Naive thymus-derived CD8-positive, alpha-beta T cell (primary cell): ENCODE results near the gene ARPC1A. TPM values are rescaled to one million over a fixed set of nuclear protein-coding genes. Genes with fewer than 3 reads are reported as not detected.
A peak's percentile ranks its signal among the peaks of the same experiment; 100 is the strongest.
"Not testable (repeated sequence)": the region's sequence is repeated elsewhere in the genome, so short reads cannot be mapped to it uniquely, and the experiment has no call there.

Source experiments
- ATAC-seq, 2 donors: fragments of 150-1000 bp; cut with Tn5 transposase in 1 of 2; sonication (Bioruptor Pico), chemical (Tn5 transposase) in 1 of 2; 1 replicate in 1 of 2; 2 replicates in 1 of 2; pipeline ENCODE4 v1.10.0; 2021; ENCODE audit warnings: mild to moderate bottlenecking in 2 of 2, moderate library complexity in 2 of 2
- POLR2A ChIA-PET: fragments of 350-600 bp; sonication (Branson Sonifier 250); formaldehyde crosslinking; loops from one replicate; lab custom pipeline; 2021; ENCODE audit warnings: antibody characterized with exemption; lab: Charles Lee
- DNase-seq, 10 donors: peaks; one replicate each; pipeline versions ENCODE4 v3.0.0 to v3.0.0-alpha.2; 2020 to 2022
- H3K27ac Mint-ChIP-seq, 10 donors: one replicate each; pipeline ENCODE4 v1.8.0; 2020 to 2022; ENCODE audit warnings: mild to moderate bottlenecking in 10 of 10, mixed read lengths in 10 of 10, moderate library complexity in 4 of 10, inconsistent platforms in 1 of 10
- H3K27me3 Mint-ChIP-seq, 5 donors: one replicate each; pipeline ENCODE4 v1.8.0; 2021 to 2022; ENCODE audit warnings: mixed read lengths in 5 of 5
- H3K36me3 Mint-ChIP-seq, 3 donors: one replicate each; pipeline ENCODE4 v1.8.0; 2020 to 2022; ENCODE audit warnings: mixed read lengths in 3 of 3, mild to moderate bottlenecking in 2 of 3, inconsistent platforms in 1 of 3
- H3K4me1 Mint-ChIP-seq, 4 donors: one replicate each; pipeline ENCODE4 v1.8.0; 2021 to 2022; ENCODE audit warnings: mixed read lengths in 4 of 4
- H3K4me3 Mint-ChIP-seq, 10 donors: one replicate each; pipeline ENCODE4 v1.8.0; 2020 to 2022; ENCODE audit warnings: mild to moderate bottlenecking in 10 of 10, mixed read lengths in 10 of 10, moderate library complexity in 6 of 10, inconsistent platforms in 1 of 10
- H3K9me3 Mint-ChIP-seq, 9 donors: one replicate each; pipeline ENCODE4 v1.8.0; 2020 to 2022; ENCODE audit warnings: mixed read lengths in 9 of 9, mild to moderate bottlenecking in 3 of 9, inconsistent platforms in 1 of 9, moderate library complexity in 1 of 9
- polyA plus RNA-seq, 3 donors: library from polyadenylated mRNA; unstranded; fragments of 300-500 nt; fragmentation: Illumina TruSeq; gene quantifications; one replicate each; pipeline ENCODE4 v1.2.3, GENCODE V29; 2021
- total RNA-seq, 8 experiments: library from RNA in 2 of 8; stranded (reverse) in 2 of 8; gene quantifications; one replicate each; pipeline ENCODE4 v1.2.3 and lab custom pipeline; 2021 to 2026

Gene ARPC1A
- total and polyA plus RNA-seq, 5 experiments from 2014 or later = 42.7 to 74.8 (median 47.2) TPM

DNA sequence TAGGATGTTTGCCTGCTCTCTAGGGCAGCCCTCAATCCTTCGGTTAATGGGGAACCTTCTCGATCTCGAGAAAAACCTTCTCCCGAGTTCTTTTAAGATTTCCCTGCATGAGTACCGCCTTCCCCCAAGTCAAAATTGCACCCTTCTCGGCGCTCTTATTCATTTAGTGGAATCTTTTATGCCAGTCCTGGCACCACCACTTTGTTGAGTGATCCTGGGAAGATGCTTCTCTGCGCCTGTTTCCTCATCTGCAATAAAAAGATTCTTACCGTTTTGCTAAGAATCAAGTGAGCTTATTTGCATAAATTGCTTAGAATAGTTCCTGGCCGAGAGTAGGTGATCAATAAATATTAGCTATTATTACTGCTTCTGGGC lies 697 bp downstream of the ARPC1A start:
- H3K27me3 Mint-ChIP-seq = peaks cover 0 to 3% (median 0%) of the 10 kb centered on the region in 5 donors
- H3K9me3 Mint-ChIP-seq = no peaks in the 10 kb centered on the region
- H3K4me1 Mint-ChIP-seq = peaks cover 20 to 51% (median 48%) of the 10 kb centered on the region in 4 donors
- no peak for DNase-seq
- peak overlapping the region; percentile 87 to 97 (median 92) for H3K4me3 Mint-ChIP-seq
- POLR2A ChIA-PET = interaction anchor here (0.7 to 1.4 kb wide), 5 partner anchors 20 to 442 kb away, joined by 3 to 4 read pairs (median 3); partner anchors contain the start of genes BUD31 and PDAP1
- H3K36me3 Mint-ChIP-seq = peaks cover 0 to 5% (median 0%) of the 10 kb centered on the region in 3 donors
- no peak for ATAC-seq
- peak overlapping the region; percentile 78 to 97 (median 94) for H3K27ac Mint-ChIP-seq

DNA sequence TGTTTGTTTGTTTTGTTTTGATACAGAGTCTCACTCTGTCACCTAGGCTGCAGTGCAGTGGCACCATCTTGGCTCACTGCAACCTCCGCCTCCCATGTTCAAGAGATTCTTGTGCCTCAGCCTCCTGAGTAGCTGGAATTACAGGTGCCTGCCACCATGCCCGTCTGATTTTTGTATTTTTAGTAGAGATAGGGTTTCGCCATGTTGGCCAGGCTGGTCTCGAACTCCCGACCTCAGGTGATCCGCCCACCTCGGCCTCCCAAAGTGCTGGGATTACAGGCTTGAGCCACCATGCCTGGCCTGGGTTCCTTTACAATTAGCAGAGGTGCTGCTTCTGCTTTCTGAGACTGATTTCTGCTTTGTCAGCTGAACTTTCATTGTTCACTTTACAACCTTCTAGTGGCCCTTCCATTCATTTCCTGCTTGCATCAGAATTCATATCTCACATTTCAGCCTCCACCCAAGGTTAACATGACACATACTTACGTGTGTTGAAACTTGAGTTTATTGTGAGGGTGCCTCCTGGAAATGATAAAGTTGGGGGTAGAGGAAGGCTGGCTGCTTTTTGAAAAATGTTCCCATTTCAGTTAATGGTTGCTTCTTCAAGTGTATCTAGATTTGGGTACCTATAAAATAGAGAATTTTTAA lies 4.7 kb downstream of the ARPC1A start:
- H3K27me3 Mint-ChIP-seq, DNase-seq, H3K9me3 Mint-ChIP-seq, ATAC-seq: not testable (repeated sequence)
- POLR2A ChIA-PET = interaction anchor here (0.5 kb wide), 1 partner anchor 1240 kb away, joined by 3 read pairs; no protein-coding TSS in a partner anchor
- H3K4me3 Mint-ChIP-seq = peak overlapping the region in 6 of 10 donors; percentile 2 to 58 (median 36)
- H3K27ac Mint-ChIP-seq = peak overlapping the region in 7 of 10 donors; percentile 14 to 56 (median 43)
- H3K4me1 Mint-ChIP-seq = peaks cover 25 to 70% (median 55%) of the 10 kb centered on the region in 4 donors
- H3K36me3 Mint-ChIP-seq = peaks cover 0 to 37% (median 8%) of the 10 kb centered on the region in 3 donors

DNA sequence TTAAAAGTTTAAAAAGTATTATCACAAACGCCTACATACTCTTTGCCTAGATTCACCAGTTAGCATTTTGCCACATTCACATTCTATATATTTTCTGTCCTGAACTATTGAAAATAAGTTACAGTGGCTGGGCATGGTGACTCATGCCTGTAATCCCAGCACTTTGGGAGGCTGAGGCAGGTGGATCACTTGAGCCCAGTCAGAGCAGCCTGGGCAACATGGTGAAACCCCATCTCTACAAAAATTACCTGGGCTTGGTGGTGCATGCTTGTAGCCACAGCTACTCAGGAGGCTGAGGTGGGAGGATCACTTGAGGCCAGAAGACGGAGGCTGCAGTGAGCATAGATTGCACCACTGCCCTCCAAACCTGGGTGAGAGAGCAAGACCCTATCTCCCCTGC lies 5.3 kb downstream of the ARPC1A start:
- POLR2A ChIA-PET = no interaction called here
- Mint-ChIP-seq H3K4me3 (no peak overlapping the region), H3K4me1 (peaks cover 25 to 69% (median 55%) of the 10 kb centered on the region in 4 donors), H3K36me3 (peaks cover 0 to 43% (median 8%) of the 10 kb centered on the region in 3 donors), H3K9me3 (no peaks in the 10 kb centered on the region), H3K27ac (peak overlapping the region in 2 of 10 donors; percentile 14 to 23), H3K27me3 (no peaks in the 10 kb centered on the region)
- ATAC-seq (no peak), DNase-seq (no peak)

DNA sequence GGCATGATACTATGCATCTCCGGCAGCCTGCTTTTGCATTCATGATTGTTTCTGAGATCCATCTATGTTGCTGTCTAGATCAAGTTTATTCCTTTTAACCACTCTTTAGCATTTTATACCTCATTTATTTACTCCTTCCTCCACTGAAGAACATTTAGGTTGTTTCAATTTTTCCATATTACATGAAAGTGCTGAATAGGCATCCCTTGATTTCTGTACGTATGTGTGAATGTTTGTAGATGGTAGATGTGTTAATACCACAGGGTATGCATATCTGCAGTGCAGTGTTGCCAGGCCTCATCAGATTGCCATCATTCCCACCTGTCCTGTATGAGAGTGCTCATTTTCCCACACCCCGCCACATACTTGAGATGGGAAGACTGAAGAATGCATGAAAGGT lies 13.9 kb downstream of the ARPC1A start:
- ATAC-seq (no peak), DNase-seq (no peak)
- Mint-ChIP-seq H3K27ac (peak overlapping the region in 3 of 10 donors; percentile 6 to 19 (median 19)), H3K4me1 (peaks cover 0 to 9% (median 2%) of the 10 kb centered on the region in 4 donors), H3K27me3 (no peaks in the 10 kb centered on the region), H3K4me3 (no peak overlapping the region), H3K36me3 (peaks cover 0 to 93% (median 38%) of the 10 kb centered on the region in 3 donors), H3K9me3 (no peaks in the 10 kb centered on the region)
- POLR2A ChIA-PET = no interaction called here

DNA sequence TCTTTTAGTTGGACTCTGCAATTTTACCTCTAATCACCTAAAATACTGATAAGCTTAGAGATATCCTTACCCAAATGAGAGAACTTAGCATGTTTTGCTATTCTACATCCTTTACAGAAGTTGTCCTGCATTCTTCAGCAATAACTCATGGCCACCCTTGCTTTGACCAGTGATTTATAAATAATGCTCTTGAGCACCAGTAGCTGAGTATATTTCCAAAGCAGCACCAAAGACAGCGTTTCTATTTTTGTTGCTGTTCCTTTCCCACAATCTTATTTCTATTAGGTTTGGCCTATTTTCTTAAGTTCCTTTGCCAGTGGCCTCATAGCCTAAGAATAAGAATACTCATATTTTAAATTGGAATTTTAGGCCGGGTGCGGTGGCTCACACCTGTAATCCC lies 15.0 kb downstream of the ARPC1A start:
- no peak overlapping the region for H3K27ac Mint-ChIP-seq
- POLR2A ChIA-PET = interaction anchor here (0.9 kb wide), 1 partner anchor 164 kb away, joined by 3 read pairs; no protein-coding TSS in a partner anchor
- no peaks in the 10 kb centered on the region for H3K27me3 Mint-ChIP-seq
- ATAC-seq (no peak), DNase-seq (no peak)
- H3K36me3 Mint-ChIP-seq = peaks cover 0 to 92% (median 36%) of the 10 kb centered on the region in 3 donors
- H3K9me3 Mint-ChIP-seq = no peaks in the 10 kb centered on the region
- H3K4me3 Mint-ChIP-seq = no peak overlapping the region
- H3K4me1 Mint-ChIP-seq = peaks cover 0 to 5% (median 2%) of the 10 kb centered on the region in 4 donors

DNA sequence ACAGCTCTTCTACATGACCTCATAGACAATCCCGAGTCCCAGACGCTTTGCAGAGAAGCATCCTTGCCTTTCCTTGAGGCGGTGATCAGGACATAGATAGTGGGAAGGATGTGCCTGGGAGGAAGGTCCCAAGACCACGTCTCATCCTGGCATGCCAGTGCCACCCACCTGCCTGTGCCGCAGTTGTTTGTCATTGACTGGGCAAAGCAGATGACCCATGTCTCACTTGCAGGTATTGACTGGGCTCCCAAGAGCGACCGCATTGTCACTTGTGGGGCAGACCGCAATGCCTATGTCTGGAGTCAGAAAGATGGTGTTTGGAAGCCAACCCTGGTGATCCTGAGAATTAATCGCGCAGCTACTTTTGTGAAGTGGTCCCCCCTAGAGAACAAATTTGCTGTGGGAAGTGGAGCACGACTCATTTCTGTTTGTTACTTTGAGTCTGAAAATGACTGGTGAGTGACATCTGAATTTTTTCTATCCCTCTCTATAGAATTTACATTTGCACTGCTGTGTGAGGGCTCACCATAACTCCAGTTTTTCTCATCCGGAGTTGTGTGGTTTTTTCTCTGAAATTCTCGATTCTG lies 18.5 kb downstream of the ARPC1A start:
- peaks cover 0 to 90% (median 31%) of the 10 kb centered on the region in 3 donors for H3K36me3 Mint-ChIP-seq
- DNase-seq (no peak), ATAC-seq (no peak)
- no peaks in the 10 kb centered on the region for H3K27me3 Mint-ChIP-seq
- H3K27ac Mint-ChIP-seq = peak overlapping the region in 3 of 10 donors; percentile 13 to 28 (median 24)
- no peak overlapping the region for H3K4me3 Mint-ChIP-seq
- POLR2A ChIA-PET = interaction anchor here (0.6 kb wide), 2 partner anchors 30 to 58 kb away, joined by 3 to 5 read pairs; no protein-coding TSS in a partner anchor
- H3K9me3 Mint-ChIP-seq = no peaks in the 10 kb centered on the region
- peaks cover 0 to 5% (median 2%) of the 10 kb centered on the region in 4 donors for H3K4me1 Mint-ChIP-seq

DNA sequence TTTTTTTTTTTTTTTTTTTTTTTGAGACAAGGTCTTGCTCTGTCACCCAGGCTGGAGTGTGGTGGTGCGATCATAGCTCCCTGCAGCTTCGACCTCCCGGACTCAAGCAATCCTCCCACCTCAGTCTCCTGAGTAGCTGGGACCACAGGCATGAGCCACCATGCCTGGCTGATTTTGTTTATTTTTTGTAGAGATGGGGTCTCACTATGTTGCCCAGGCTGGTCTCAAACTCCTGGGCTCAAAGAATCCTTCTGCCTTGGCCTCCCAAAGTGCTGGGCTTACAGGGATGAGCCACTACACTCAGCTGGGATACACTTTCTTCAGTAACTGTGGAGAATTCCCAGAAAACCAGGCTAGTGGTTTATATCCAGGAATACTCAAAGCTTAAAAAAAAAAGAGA lies 24.9 kb downstream of the ARPC1A start:
- H3K9me3 Mint-ChIP-seq, ATAC-seq, H3K27me3 Mint-ChIP-seq, H3K4me1 Mint-ChIP-seq, POLR2A ChIA-PET, DNase-seq, H3K4me3 Mint-ChIP-seq: not testable (repeated sequence)
- Mint-ChIP-seq H3K27ac (peak overlapping the region in 7 of 10 donors; percentile 5 to 81 (median 40)), H3K36me3 (peaks cover 0 to 86% (median 13%) of the 10 kb centered on the region in 3 donors)

DNA sequence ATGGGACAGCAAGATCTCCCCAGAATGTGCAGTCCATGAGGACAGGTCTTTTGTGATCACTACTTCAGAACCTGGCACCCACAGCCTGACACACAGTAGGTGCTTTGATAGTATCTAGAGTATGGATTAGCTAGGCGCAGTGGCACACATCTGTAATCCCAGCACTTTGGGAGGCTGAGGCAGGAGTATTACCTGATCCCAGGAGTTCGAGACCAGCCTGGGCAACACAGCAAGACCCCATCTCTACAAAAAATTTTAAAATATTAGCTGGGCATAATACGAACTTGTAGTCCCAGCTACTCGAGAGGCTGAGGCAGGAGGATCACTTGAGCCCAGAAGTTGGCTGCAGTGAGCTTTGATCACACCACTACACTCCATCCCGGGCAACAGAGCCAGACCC lies 26.5 kb downstream of the ARPC1A start:
- no peak overlapping the region for H3K4me3 Mint-ChIP-seq
- H3K27ac Mint-ChIP-seq = peak overlapping the region in 2 of 10 donors; percentile 14 to 63
- no peak for DNase-seq
- H3K4me1 Mint-ChIP-seq = no peaks in the 10 kb centered on the region
- H3K36me3 Mint-ChIP-seq = peaks cover 0 to 85% (median 11%) of the 10 kb centered on the region in 3 donors
- H3K9me3 Mint-ChIP-seq = no peaks in the 10 kb centered on the region
- no peak for ATAC-seq
- POLR2A ChIA-PET = interaction anchor here (0.5 to 0.9 kb wide), 2 partner anchors 42 to 138 kb away, joined by 4 read pairs; no protein-coding TSS in a partner anchor
- H3K27me3 Mint-ChIP-seq = no peaks in the 10 kb centered on the region

DNA sequence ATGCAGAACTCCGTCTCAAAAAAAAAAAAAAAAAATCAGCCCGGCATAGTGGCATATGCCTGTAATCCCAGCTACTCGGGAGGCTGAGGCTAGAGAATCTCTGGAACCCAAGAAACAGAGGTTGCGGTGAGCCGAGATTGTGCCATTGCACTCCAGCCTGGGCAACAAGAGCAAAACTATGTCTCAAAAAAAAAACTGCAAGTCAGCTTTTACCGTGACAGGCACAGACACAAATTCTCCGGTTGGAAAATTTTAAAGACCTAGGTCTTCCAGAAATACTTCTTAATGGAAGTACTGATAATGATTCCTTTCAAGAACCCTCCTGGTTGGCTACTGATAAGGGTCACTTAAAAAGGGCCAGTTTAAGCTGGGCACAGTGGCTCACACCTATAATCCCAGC lies 29.4 kb downstream of the ARPC1A start:
- no peak for DNase-seq
- no peak overlapping the region for H3K4me3 Mint-ChIP-seq
- H3K27me3 Mint-ChIP-seq = no peaks in the 10 kb centered on the region
- POLR2A ChIA-PET = no interaction called here
- H3K36me3 Mint-ChIP-seq = peaks cover 0 to 88% (median 15%) of the 10 kb centered on the region in 3 donors
- peak overlapping the region in 1 of 10 donors; percentile 38 for H3K27ac Mint-ChIP-seq
- H3K4me1 Mint-ChIP-seq = peaks cover 0 to 3% (median 0%) of the 10 kb centered on the region in 4 donors
- no peak for ATAC-seq
- no peaks in the 10 kb centered on the region for H3K9me3 Mint-ChIP-seq

DNA sequence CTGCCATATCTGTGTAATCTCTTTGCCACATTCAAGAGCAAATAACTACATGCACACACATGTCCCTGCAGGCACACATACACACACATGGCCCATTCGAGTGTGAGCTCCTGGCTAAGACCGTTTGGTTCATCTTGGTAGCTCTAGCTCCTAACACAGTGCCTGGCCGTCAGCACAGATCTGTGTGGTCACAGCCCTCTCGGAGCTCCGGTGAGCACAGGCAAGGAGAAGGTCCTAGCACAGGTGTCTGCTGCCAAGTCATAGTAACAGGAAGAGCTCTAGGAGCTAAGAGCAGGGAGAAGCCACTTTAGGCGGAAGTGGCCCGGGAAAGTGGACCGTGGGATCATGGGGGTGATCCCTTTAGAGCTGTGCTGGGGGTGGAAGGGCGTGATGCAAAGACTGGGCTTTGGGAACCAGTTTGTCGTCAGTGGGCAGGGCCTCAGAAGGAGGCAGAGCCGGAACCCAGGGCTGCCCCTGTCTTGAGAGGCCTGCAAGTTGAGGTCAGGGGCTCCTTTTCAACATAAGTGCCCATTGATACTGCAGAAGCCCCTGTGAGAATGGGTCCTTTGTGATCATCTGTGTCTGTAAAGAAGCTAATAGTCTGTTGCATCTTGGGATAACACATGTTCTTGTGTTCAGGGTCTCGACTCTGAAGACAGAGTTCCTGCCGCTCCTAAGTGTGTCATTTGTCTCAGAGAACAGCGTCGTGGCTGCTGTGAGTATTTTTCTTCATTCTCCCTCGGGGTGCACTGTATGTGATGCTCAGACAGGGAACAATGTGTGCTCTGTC lies 32.2 kb downstream of the ARPC1A start:
- no peaks in the 10 kb centered on the region for H3K9me3 Mint-ChIP-seq
- POLR2A ChIA-PET = no interaction called here
- no peak for DNase-seq
- no peak overlapping the region for H3K4me3 Mint-ChIP-seq
- H3K27me3 Mint-ChIP-seq = no peaks in the 10 kb centered on the region
- H3K4me1 Mint-ChIP-seq = peaks cover 0 to 3% (median 0%) of the 10 kb centered on the region in 4 donors
- no peak for ATAC-seq
- H3K36me3 Mint-ChIP-seq = peaks cover 0 to 90% (median 12%) of the 10 kb centered on the region in 3 donors
- H3K27ac Mint-ChIP-seq = peak overlapping the region in 5 of 10 donors; percentile 14 to 87 (median 49)

DNA sequence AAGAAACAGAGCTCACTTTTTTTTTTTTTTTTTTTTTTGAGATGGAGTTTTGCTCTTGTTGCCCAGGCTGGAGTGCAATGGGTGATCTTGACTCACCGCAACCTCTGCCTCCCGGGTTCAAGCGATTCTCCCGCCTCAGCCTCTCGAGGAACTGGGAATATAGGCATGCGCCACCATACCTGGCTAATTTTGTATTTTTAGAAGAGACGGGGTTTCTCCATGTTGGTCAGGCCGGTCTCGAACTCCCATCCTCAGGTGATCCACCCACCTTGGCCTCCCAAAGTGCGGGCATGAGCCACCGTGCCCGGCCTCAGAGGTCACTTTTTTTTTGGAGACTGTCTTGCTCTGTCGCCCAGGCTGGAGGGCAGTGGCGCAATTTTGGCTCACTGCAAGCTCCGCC lies 32.8 kb downstream of the ARPC1A start:
- H3K9me3 Mint-ChIP-seq, H3K4me3 Mint-ChIP-seq, H3K27me3 Mint-ChIP-seq, H3K4me1 Mint-ChIP-seq, DNase-seq, ATAC-seq, H3K27ac Mint-ChIP-seq: not testable (repeated sequence)
- POLR2A ChIA-PET = interaction anchor here (0.7 kb wide), 1 partner anchor 125 kb away, joined by 3 read pairs; no protein-coding TSS in a partner anchor
- peaks cover 0 to 93% (median 12%) of the 10 kb centered on the region in 3 donors for H3K36me3 Mint-ChIP-seq

DNA sequence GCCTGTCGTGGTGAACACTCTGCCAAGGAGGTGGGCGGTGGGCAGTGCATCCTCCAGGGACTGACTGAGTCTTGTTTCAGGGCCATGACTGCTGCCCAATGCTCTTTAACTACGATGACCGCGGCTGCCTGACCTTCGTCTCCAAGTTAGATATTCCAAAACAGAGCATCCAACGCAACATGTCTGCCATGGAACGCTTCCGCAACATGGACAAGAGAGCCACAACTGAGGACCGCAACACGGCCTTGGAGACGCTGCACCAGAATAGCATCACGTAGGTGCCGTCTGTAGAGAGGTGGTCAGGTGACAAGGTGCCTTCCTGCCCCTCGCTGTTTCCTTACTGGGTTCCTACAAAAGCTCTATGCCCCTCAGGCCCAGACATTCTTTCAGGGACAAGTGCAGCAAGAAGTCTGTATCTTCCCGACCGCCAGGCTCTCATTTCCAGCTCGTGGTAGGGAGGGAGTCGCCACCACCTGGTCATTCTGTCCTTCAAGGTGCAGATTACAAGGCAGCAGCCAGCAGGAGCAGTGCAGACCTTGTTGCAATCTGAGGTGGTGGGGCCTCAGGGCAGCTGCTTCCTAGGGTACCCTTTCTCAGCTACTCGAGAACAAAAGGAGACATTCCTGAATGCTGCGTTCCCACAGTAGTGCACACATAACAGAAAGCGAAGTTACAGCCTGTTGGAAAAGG lies 33.9 kb downstream of the ARPC1A start:
- Mint-ChIP-seq H3K4me3 (no peak overlapping the region), H3K9me3 (no peaks in the 10 kb centered on the region), H3K4me1 (peaks cover 0 to 3% (median under 1%) of the 10 kb centered on the region in 4 donors), H3K36me3 (peaks cover 0 to 93% (median 10%) of the 10 kb centered on the region in 3 donors), H3K27ac (peak overlapping the region in 2 of 10 donors; percentile 37 to 81), H3K27me3 (no peaks in the 10 kb centered on the region)
- POLR2A ChIA-PET = no interaction called here
- ATAC-seq (no peak), DNase-seq (no peak)
